ENCODE results near the gene APOLD1.

- no peak for TF ChIP-seq CTCF (IDR thresholded peaks at IDR 0.05)
- no peak for TF ChIP-seq EZH2 (IDR thresholded peaks at IDR 0.05)
Measured at GRCh38 chr12:12784911-12785814, at the start of gene APOLD1.
